Endometrial microvascular endothelial cells (primary cell): ENCODE results near the gene ELOB. TPM values are rescaled to one million over a fixed set of nuclear protein-coding genes. Genes with fewer than 3 reads are reported as not detected.

Experiments used
- in situ Hi-C: cut with HindIII; loops from 2 replicates; pipeline ENCODE4 v1.10.0; 2017; ENCODE audit warnings: low sequenced_read_pairs, low pct_unique_long_range_greater_than_20kb; ENCODE audit errors: inconsistent ontology term
- total RNA-seq: library from RNA; depleted of rRNA; stranded (reverse); fragments of >200 nt; gene quantifications from one replicate; pipeline ENCODE4 v1.2.3, GENCODE V29; 2015; ENCODE audit errors: inconsistent ontology term

ELOB gene
- 108 TPM for total RNA-seq

DNA sequence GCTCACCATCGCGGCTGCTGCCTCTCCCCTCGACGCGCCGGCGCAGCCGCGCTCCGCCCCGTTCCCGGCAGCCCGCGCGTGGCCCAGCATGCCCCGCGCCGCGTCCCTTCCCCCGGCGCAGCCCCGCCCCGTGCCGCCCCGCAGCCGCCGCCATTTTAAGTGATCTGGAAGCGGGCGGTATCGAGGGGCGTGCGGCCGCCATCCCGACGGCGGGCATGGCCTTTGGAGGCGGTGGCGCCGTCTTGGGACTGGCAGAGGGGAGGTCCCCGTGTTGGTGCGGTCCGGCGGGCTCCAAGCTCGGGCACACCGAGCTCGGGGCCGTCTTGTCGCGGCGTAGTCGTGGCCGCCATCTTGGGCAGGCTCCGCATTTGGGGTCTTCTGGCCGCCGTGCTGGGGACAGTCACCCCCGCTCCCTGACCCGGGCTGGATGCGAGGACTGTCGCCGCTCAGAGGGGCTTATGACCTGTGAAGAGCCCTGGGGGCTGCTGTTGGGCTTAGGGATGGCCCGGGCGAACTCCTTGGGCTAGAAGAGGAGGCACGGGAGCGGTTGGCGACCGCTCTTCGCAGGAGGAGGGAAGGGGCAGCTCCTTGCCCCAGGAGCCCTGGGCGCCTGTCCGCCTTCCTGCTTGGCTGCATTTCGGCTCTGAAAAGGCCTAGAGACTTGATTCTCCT, at the start of gene ELOB:
ELOB (minus strand) TSS at position 50 of the 672 bp plus-strand sequence; CDS start at position 9, 41 bp downstream.
- in situ Hi-C loops, result no loop called here

DNA sequence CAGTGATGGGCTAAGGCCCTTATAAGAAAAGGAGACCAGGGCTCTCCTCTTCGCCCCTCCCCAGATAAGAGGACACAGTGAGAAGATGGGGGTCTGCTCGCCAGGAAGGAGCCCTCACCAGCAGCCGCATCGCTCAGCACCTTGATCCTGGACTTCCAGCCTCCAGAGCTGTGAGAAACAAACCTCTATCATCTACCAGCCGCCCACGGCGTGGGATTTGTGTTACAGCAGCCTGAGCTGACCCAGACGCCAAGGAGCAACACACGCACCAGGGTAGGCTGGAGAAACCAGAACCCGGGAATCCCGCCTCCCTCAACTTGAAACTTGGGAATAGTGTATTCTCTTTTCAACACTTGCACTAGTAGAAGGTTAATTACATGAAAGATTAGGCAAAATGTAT, 48.8 kb upstream of the ELOB start:
- in situ Hi-C loops, result no loop called here

DNA sequence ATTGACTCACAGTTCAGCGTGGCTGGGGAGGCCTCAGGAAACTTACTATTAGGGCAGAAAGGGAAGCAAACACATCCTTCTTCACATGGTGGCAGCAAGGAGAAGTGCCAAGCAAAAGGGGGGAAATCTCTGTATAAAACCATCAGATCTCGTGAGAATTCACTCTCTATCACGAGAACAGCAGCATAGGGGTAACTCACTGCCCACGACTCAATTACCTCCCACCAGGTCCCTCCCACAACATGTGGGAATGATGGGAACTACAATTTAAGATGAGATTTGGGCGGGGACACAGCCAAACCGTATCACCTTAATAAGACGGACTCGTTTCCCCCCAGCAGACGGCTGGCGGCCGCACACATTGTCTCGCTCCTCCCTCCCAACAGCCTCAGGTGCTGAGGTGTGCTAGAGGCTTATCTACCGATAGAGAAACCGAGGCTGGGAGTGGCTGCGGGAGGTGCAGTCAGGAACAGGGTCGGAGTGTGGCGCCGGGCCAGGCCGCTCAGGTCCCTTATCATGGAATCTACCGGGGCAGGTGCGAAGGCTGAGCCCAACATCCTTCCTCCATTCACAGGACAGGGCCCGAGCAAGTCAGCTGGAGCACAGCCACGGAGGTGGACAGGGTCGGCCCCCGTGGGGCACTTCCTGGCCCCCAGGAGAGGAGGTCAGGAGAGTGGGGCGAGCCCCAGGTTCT, 48.1 kb upstream of the ELOB start:
- in situ Hi-C loops, result no loop called here

DNA sequence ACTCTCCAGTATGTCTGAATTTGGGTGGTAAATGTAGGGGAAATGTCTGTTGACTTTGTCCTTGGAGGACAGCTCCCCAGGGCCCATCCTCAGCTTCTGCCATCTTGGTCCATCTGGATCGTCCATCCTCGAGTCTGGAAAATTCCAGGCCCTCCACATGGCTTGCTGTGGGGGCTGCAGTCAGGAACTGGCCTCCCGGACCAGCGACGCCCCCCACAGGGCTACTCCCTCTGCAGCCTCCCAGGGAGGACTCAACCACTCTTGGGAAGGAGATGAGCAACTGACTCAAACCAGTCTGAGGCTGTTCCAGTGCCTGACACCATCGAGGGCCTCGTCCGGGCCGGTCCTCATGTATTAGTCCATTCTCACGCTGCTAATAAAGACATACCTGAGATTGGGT, 47.5 kb upstream of the ELOB start:
- in situ Hi-C loops, result no loop called here

DNA sequence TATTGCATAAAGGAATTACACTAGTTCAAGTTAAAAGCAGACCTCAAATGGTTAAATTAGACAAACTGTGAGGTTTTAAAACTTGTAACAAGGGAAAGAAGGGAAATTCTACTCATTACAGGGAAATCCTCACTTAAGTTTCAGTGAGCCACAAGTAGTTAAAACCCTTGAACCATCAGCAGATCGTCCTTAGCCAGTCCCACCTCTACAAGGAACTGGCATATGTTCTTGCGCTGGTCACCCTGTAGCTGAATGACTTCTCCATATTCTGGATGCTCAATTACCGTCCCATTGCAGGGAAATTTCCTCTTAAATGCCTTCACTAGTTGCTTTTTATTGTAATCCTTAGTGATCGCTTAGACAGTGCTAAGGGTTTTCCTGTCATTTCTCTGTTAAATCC, 45.4 kb upstream of the ELOB start:
- in situ Hi-C loops, result no loop called here

DNA sequence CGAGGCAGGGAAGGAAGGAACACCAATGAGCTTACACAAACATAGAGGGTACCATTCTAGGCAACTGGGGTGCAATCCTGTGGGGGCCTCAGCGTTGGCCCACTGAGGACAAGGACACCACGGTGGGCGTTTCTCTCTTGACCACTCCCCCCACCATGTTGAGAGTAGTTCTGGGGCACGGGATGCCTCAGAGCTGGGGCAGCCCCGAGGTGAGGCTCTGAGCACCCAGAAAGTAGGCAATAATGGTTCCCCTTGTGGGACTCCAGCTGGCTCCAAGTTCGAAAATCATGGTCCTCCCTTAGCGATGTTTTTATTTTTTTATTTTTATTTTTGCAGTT, 45.0 kb upstream of the ELOB start:
- in situ Hi-C loops, result no loop called here

DNA sequence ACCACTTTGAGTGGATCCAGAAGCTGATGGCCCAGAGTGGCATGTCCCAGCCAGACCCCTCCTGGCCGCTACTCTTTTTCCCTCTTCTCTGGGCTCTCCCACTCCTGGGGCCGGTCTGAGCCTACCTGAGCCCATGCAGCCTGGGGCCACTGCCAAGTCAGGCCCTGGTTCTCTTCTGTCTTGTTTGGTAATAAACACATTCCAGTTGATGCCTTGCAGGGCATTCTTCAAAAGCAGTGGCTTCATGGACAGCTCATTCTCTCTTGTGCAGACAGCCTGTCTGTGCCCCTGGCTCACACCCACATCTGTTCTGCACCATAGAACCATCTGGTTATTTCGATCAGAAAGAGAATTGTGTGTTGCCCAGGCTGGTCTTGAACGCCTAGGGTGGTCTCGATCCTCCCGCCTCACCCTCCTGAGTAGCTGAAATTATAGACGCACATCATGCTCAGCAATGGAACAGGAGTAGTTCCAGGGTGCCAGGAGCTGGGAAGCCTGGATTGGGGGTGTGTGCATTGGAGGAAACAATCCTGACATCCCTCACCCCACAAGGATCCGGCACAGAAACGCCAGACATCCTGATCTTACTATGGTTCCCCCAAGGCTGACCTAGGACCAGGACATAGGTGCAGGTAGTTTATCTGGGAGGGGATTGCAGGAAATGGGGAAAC, 44.5 kb upstream of the ELOB start:
- in situ Hi-C loops, result no loop called here

DNA sequence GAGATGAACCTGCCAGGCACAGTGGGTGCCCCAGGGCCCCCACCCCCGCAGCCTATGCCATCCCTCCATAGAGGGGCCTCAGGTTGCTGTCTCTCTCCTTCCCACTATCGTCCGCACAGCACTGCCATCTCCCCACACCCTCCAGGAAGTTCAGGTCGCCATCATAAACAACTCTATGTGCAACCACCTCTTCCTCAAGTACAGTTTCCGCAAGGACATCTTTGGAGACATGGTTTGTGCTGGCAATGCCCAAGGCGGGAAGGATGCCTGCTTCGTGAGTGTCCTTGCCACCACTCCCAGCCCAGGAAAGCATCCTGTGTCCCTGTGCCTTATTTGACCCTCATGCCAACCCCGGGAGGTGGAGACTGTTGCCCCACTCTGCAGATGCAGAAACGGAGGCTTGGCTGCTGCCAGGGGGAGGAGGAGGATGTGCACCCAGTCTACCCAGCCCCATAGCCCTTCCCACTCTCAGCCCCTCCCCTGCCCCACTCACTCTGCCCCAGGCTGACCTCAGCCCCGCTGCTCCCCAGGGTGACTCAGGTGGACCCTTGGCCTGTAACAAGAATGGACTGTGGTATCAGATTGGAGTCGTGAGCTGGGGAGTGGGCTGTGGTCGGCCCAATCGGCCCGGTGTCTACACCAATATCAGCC, 43.9 kb upstream of the ELOB start:
- in situ Hi-C loops, result no loop called here

DNA sequence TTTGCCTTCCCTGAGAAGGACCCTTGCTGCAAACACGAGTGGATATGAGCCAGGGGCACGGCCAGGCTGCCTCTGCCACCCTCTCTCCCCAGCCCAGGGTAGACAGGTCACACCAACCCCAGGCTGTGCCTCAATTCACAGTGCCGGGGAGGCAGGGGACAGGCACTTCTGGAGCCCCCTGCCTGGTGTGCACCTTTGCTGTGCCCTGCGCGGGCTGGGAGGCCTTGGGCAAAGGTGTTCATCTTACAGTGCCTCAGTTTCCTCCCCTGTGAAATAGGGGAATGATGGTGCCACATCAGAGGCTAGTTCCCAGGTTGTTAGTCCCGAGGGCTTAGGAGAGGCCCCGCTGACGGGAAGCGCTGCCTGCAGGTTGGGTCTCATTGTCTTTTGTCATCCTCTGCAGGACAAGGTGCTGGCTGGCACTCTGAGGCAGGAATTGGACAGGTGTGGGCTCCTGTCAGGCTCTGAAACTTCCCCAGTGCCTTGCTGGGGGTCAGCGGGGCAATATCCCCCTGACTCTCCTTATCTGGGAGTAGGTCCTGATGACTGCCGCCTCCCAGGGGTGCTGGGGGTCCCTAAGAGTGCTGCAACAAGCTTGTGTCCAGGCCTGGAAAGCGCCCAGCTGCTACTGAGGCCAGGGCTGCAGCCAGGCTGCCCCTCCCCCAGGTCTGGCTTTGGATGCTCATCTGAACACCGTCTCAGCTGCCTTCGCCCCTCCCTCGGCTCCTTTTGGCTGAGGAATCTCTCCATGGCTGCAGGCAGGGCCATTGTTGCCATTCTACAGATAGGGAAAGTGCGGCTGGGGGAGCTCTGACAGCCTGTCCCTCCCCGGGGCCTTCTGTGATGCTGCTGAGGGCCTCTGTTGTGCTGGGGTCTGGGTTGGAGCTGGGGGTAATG, 43.1 kb upstream of the ELOB start:
- in situ Hi-C loops, result no loop called here

DNA sequence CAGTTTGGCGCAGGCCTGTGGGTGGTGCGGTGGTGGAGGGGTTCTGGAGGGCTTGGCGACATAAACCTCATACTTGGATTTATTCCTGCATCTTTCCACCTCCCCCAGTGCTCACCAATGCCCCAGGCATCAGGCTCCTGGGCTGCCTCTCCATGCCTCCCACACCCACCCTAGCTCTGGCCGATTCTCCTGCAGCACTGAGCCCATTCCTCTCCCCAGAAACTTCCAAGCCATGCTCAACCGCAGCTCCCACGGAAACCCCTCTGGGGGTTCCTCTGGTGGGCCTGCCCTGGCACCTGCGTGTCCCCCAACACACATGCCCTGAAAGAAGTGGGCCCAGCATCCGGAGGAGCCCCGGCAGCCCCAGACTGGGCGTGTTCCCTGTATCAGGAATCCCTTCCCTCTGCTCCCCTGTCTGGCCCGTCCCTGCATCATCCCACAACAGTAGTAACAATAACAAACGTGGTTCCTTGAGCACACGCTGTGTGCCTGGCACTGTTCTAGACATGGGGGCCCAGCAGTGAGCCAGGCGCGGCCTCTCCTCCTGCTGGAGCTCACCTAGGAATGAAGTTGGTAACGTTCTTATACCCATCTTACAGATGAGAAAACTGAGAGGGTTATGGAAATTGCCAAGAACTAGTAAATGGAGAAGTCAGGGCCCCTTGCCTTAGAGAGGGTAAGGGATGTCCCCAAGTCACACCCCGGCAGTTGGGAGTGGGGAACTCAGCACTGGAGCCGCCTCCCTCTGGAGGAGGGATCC, 42.3 kb upstream of the ELOB start:
- in situ Hi-C loops, result no loop called here

DNA sequence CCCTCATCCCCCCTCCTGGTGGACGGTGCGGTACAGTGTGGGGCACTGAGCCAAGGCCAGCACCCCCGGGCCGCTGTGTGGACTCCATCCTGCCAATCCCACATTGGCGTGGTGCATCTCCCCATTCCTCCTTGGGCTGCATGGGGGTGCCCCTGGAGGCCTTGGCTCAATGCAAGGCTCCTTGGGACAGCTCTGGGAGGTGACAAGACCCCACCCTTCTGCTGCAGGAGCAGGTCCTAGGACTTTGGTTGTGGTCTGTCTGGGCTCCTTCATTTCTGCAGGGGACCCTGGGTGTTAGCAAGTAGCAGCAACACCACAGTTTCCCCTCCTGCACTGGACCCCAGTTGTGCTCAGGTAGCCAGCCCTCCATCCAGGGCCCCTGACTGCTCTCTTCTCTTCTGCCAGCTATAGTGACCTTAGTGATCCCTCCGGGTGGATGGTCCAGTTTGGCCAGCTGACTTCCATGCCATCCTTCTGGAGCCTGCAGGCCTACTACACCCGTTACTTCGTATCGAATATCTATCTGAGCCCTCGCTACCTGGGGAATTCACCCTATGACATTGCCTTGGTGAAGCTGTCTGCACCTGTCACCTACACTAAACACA, 41.3 kb upstream of the ELOB start:
- in situ Hi-C loops, result no loop called here

DNA sequence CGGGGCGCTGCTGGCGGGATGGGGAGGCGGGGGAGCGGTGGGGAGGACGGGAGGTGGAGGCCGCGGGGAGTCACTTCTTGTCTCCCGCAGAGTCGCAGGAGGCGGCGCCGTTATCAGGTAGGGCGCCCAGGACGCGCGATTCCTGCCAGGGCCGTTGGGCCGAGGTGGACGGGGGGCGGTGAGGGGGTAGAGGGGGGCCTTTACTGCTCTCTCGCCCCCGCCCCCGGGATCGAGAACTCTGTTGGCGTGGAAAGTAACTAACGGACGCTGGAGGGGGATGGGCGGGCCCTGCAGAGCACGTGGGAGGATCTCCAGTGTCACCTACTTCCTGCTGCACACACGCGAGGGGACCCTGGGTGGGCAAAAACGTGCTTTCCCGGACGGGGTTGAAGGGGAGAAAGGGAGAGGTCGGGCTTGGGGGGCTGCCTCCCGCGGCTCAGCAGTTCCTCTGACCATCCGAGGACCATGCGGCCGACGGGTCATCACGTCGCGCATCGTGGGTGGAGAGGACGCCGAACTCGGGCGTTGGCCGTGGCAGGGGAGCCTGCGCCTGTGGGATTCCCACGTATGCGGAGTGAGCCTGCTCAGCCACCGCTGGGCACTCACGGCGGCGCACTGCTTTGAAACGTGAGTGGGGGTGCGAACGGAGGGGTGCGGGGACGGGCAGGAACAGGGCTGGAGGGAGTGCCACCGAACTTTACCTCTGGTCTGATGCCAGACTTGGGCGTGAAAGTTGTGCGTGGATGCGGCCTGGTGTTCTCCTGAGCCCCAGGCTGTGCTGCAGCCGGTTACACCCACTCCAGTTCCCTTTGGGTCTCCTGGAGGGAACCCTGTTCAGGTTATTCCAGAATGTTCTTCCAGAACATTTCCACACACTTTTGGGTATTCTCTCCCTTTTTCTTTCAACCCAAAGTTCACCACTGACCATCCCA, 40.5 kb upstream of the ELOB start:
- in situ Hi-C loops, result no loop called here

DNA sequence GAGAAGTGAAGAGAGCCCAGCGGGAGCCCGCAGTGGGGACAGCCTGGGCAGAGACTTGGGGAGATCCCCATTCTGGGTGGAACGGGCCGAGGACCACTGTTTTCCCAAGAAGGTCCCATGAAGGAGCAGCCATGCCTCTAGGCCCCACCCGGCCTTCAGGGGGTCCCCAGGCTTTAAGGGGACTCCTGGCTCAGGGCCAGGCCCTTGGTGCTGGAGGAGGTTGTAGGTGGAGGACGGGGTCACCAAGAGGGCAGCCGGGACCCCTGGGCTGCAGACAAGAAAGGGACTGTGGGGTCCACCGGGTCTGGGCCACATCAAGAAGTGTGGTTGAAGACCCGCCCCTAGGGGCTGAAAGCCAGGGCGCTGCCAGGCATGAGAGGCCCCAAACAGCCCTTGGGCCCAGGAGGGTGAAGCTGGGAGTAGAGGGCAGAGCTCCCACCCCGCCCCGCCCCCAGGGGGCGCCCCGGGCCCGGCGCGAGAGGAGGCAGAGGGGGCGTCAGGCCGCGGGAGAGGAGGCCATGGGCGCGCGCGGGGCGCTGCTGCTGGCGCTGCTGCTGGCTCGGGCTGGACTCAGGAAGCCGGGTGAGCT, 39.8 kb upstream of the ELOB start, which contains the start of gene PRSS21:
PRSS21 (plus strand) TSS at position 487 of the 589 bp plus-strand sequence; CDS start at position 519, 32 bp downstream.
- in situ Hi-C loops, result no loop called here

DNA sequence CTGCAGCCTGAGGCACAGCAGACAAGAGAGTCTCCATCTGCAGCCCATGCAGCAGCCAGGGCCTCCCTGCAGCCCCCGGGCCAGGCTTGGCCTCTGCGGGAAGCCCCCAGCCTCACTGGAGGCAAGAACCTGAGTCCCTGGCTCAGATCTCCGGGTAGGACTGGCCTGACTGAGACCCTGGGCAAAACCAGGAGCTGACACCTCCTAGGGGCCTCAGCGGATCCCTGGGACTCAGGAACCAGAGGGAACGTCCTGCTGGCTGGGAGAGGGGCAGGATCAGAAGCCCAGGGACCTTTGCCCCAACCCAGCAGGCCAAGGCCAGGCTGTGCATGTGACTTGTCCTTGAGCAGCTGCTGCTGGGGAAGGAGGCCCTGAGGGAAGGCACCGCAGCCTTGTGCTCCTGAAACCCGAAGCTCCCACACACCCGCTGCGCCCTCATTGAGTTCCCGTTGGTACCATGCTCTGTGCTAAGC, 38.3 kb upstream of the ELOB start:
- in situ Hi-C loops, result no loop called here

DNA sequence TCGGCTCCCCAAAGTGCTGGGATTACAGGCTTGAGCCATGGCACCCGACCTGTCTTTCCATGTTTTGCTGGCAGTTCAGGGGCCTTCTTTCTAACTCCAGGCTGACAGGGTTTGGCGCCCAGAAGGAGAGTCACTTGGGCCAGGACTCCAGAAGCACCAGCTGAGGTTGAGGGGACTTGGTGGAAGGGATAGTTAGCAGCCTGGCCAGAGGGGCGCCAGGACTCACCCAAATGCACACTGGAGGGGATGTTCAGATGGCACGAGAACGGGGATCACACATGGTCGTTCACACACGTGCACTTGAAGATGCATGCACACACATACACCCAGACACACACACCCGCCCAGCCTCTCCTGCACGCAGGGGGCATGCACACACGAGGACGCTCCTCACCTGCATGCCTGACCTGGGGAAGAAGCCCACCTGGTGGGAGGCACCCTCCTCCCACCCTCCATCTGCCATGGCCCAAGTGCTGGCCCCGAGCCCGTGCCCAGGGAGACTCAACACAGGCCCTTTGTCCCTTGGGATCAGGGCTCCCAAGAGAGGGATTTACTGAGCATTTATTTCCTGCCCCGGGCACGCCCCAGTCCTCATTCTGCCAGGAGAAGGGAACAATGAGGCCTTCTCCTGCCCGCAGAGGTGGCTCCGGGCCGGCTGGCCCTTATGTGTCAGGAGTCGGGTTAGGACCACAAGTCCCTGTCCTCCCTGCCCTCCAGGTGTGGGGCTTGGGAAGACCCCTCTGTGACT, 37.6 kb upstream of the ELOB start:
- in situ Hi-C loops, result no loop called here
